CD4-positive, alpha-beta T cell treated with Interferon alpha-2 for 1 hour (primary cell): ENCODE measurements around the gene DFFA.
"Not testable (repeated sequence)": the region's sequence is repeated elsewhere in the genome, so short reads cannot be mapped to it uniquely, and the experiment has no call there.

Source experiments
- DNase-seq, 2 donors: peaks; one replicate each; pipeline ENCODE4 v3.0.0-alpha.2; 2020 to 2022

The DFFA gene

GRCh38 chr1:10428984-10429383, 43.3 kb downstream of the DFFA start:
- DNase-seq = no peak

GRCh38 chr1:10426535-10426848, 45.8 kb downstream of the DFFA start:
- DNase-seq = not testable (repeated sequence)

- DNase-seq = not testable (repeated sequence)
Observed at GRCh38 chr1:10425826-10426534, 46.3 kb downstream of the DFFA start.

GRCh38 chr1:10424651-10425050, 47.7 kb downstream of the DFFA start:
- DNase-seq = no peak

- DNase-seq = no peak
Observed at GRCh38 chr1:10424034-10424433, 48.3 kb downstream of the DFFA start.

- no peak for DNase-seq
Observed at GRCh38 chr1:10421637-10422036, 50.7 kb downstream of the DFFA start.

- no peak for DNase-seq
Observed at GRCh38 chr1:10419351-10419750, 53.0 kb downstream of the DFFA start.

- DNase-seq = not testable (repeated sequence)
Observed at GRCh38 chr1:10418741-10419140, 53.6 kb downstream of the DFFA start.

GRCh38 chr1:10415967-10416366, 56.4 kb downstream of the DFFA start:
- DNase-seq = not testable (repeated sequence)

GRCh38 chr1:10415211-10415930, 57.0 kb downstream of the DFFA start:
- DNase-seq = peak in 1 of 2 donors; percentile 43

- no peak for DNase-seq
Observed at GRCh38 chr1:10407201-10407600, 65.1 kb downstream of the DFFA start.
